Measurements from ENCODE around the gene DCST2.

GRCh38 chr1:154972517-154973343 is 60.9 kb downstream of the DCST2 start:
- no peak for TF ChIP-seq CTCF (IDR thresholded peaks at IDR 0.05 in 2 of 3, conservative IDR thresholded peaks at IDR 0.05 in 1 of 3; ENCODE audit: control insufficient read depth in 2 of 3, extremely low read depth in 1 of 3, insufficient read depth in 1 of 3, low read depth in 3 of 3, low read length in 3 of 3)
- no peak for TF ChIP-seq IKZF1 (conservative IDR thresholded peaks at IDR 0.05)
- TF ChIP-seq MYC (IDR thresholded peaks at IDR 0.05; ENCODE audit: insufficient read depth, insufficient read length, insufficient replicate concordance, low read length, severe bottlenecking) = no peak
